ENCODE results near the gene MSMP. TPM values are rescaled to one million over a fixed set of nuclear protein-coding genes. Genes with fewer than 3 reads are reported as not detected.

MSMP gene
- not detected for total RNA-seq
- under 1 TPM in 1 of 3 donors, not detected in 2; 0.57 TPM for polyA plus RNA-seq

- Histone ChIP-seq H3K27ac (no peak within 1 kb of the TSS), H3K36me3 (peaks cover 13 to 46% (median 34%) of the 10 kb centered on the region in 4 donors), H3K4me1 (peaks cover 0 to 40% (median 38%) of the 10 kb centered on the region in 4 donors), H3K4me3 (no peak within 1 kb of the TSS), H3K27me3 (no peaks in the 10 kb centered on the region), H3K9me3 (no peaks in the 10 kb centered on the region)
- TF ChIP-seq POLR2A (IDR thresholded peaks at IDR 0.05) (no peak), POLR2AphosphoS5 (IDR thresholded peaks at IDR 0.05) (no peak)
- no peak for DNase-seq
- intact Hi-C loops (cut with DNase I), result no loop called here
- 56% methylated on average over 3 of the region's 3 CpGs for WGBS, 2 donors
Observed at GRCh38 chr9:35754264-35754663, at the start of gene MSMP. MSMP (minus strand) TSS chr9:35754276; CDS start chr9:35754129, 147 bp downstream.

DNA sequence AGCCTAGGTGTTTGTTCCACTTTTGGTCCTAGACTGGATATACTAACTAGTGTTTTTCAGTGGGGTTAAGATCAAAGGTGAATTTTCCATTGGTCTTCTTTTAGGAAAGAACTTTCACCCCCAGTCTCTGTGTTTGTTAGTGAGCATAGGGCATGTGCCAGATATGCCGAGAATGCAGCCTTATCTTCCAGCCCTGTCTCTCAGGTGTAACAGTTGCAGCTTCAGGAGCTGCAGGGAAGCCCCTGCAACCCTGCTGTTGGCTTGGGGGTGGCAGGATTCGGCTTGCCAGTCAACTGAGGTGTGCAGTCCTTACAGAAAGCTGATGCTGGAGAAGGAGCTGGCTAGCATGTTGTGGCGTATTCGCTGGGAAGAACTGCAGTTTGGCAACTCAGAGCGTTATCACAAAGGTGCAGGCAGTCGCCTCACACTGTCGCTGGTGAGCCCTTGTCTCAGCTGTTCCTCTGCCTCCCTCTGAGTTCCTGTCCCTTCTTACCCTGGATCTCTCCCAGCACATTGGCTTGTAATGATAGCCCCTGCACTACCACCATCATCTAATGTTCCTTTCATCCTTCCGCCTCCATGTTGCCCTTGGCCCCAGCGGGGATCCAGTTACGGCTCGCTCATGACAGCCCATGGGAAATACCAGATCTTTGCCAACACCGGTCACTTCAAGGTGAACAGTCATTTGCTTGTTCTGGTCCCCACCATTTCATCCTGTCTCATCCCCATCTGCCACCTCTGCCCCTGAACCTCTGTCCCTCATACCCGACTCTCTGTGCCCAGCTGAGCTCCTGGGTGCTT, 47.5 kb upstream of the MSMP start:
- 93 to 94% methylated on average over 13 of the region's 13 CpGs for WGBS, 2 donors
- intact Hi-C loops (cut with DNase I), result no loop called here
- H3K27me3 ChIP-seq, result no peaks in the 10 kb centered on the region
- no peak overlapping the region for H3K27ac ChIP-seq
- no peaks in the 10 kb centered on the region for H3K9me3 ChIP-seq
- DNase-seq, result no peak
- H3K36me3 ChIP-seq, result peaks cover 0 to 63% (median 17%) of the 10 kb centered on the region in 4 donors
- H3K4me1 ChIP-seq, result no peaks in the 10 kb centered on the region
- no peak overlapping the region for H3K4me3 ChIP-seq
- no peak for TF ChIP-seq EP300 (IDR thresholded peaks at IDR 0.05)
- TF ChIP-seq, protein P1, sequence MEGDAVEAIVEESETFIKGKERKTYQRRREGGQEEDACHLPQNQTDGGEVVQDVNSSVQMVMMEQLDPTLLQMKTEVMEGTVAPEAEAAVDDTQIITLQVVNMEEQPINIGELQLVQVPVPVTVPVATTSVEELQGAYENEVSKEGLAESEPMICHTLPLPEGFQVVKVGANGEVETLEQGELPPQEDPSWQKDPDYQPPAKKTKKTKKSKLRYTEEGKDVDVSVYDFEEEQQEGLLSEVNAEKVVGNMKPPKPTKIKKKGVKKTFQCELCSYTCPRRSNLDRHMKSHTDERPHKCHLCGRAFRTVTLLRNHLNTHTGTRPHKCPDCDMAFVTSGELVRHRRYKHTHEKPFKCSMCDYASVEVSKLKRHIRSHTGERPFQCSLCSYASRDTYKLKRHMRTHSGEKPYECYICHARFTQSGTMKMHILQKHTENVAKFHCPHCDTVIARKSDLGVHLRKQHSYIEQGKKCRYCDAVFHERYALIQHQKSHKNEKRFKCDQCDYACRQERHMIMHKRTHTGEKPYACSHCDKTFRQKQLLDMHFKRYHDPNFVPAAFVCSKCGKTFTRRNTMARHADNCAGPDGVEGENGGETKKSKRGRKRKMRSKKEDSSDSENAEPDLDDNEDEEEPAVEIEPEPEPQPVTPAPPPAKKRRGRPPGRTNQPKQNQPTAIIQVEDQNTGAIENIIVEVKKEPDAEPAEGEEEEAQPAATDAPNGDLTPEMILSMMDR (IDR thresholded peaks at IDR 0.05), result no peak
- no peak for TF ChIP-seq POLR2AphosphoS5 (IDR thresholded peaks at IDR 0.05)
- no peak for TF ChIP-seq POLR2A (IDR thresholded peaks at IDR 0.05)

- intact Hi-C loops (cut with DNase I), result no loop called here
Observed at GRCh38 chr9:35800530-35800929, 46.5 kb upstream of the MSMP start.

DNA sequence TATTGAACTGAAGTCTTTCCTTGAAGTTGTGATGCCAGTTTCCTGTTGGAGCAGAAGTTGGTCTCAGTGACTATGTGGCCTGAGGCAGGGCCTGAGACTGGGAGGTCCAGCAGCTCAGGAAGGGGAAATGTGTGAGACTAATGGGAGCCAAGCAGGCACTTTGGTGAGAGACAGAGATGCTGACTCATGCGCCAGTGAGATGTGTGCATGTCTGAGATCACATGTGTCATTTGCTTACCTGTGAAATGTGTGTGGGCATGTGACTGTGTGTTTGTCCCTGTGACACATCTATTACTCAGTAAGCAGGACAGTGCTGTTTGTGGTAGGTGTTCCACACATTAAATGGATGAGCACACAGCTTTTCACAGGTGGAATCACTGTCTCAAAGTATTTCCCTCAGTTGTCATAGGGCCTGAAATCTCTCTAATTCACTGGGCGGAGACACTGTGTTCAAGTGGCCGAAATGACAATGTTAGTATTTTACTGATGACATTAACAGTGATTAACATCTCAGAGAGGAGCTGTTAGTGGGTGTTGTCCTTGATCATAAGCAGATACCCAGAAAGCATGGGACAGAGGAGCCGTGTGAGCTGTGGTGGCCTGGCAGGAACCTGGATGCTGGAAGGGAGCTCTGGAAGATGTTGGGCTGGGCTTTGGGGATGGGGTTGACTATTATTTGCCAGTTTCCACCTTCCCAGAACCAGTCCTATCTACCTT, 44.7 kb upstream of the MSMP start:
- 91 to 92% methylated on average over 4 of the region's 4 CpGs for WGBS, 2 donors
- no peak for DNase-seq
- Histone ChIP-seq H3K36me3 (peaks cover 0 to 45% (median 12%) of the 10 kb centered on the region in 4 donors), H3K4me3 (no peak overlapping the region), H3K4me1 (peaks cover 0 to 21% (median 13%) of the 10 kb centered on the region in 4 donors), H3K27me3 (no peaks in the 10 kb centered on the region), H3K27ac (no peak overlapping the region), H3K9me3 (no peaks in the 10 kb centered on the region)
- TF ChIP-seq, protein P1 (IDR thresholded peaks at IDR 0.05), result no peak
- no peak for TF ChIP-seq POLR2AphosphoS5 (IDR thresholded peaks at IDR 0.05)
- TF ChIP-seq POLR2A (IDR thresholded peaks at IDR 0.05), result no peak
- no peak for TF ChIP-seq EP300 (IDR thresholded peaks at IDR 0.05)
- intact Hi-C loops (cut with DNase I), result no loop called here

More at GRCh38 chr9:35800530-35800929, 46.5 kb upstream of the MSMP start:
- H3K9me3 ChIP-seq, result no peaks in the 10 kb centered on the region
- no peak overlapping the region for H3K27ac ChIP-seq
- H3K4me3 ChIP-seq, result no peak overlapping the region
- WGBS, 2 donors, result 84 to 91% methylated on average over 7 of the region's 7 CpGs
- DNase-seq, result no peak
- no peaks in the 10 kb centered on the region for H3K27me3 ChIP-seq
- H3K36me3 ChIP-seq, result peaks cover 0 to 53% (median 12%) of the 10 kb centered on the region in 4 donors
- peaks cover 0 to 4% (median 0%) of the 10 kb centered on the region in 4 donors for H3K4me1 ChIP-seq
- TF ChIP-seq POLR2A (IDR thresholded peaks at IDR 0.05), result no peak
- no peak for TF ChIP-seq EP300 (IDR thresholded peaks at IDR 0.05)
- TF ChIP-seq, protein P1 (IDR thresholded peaks at IDR 0.05), result no peak
- no peak for TF ChIP-seq POLR2AphosphoS5 (IDR thresholded peaks at IDR 0.05)
